GM12878 (cell line): ENCODE results near the gene ZNF547. TPM values are rescaled to one million over a fixed set of nuclear protein-coding genes. Genes with fewer than 3 reads are reported as not detected.

Experiments
- ATAC-seq: fragments of 200-7000 bp; cut with Tn5 transposase; 3 replicates; pipeline ENCODE4 v1.9.1; 2020; ENCODE audit warnings: mild to moderate bottlenecking, moderate library complexity
- BruUV-seq: library from RNA; stranded (reverse); fragments of 400-500 nt; replicated peaks from 2 replicates; lab custom pipeline; 2021; lab: Mats Ljungman, UMichigan
- CTCF ChIA-PET: fragments of 300-600 bp; sonication (Branson Sonifier 250); formaldehyde crosslinking; extraction: SDS; loops from one replicate; lab custom pipeline; 2021; ENCODE audit warnings: inconsistent platforms; lab: Yijun Ruan, JAX
- POLR2A ChIA-PET: fragments of 350-600 bp; formaldehyde crosslinking; extraction: SDS; loops from one replicate; lab custom pipeline; 2021; ENCODE audit warnings: inconsistent platforms; lab: Charles Lee
- RAD21 ChIA-PET: fragments of 300-600 bp; sonication (Branson Sonifier 250); formaldehyde crosslinking; loops from one replicate; lab custom pipeline; 2023; ENCODE audit warnings: antibody characterized with exemption; ENCODE audit not compliant: unreplicated experiment; lab: Charles Lee
- SMC1A ChIA-PET: fragments of 300-600 bp; sonication (Branson Sonifier 250); formaldehyde crosslinking; loops from one replicate; lab custom pipeline; 2023; ENCODE audit not compliant: unreplicated experiment, uncharacterized antibody; lab: Charles Lee
- DNase-seq: peaks from one replicate; pipeline ENCODE4 v3.0.0-alpha.2; 2011; ENCODE audit warnings: low read depth, low spot score
- FAIRE-seq: peaks from 3 replicates; lab custom pipeline; 2011; peaks lifted over from hg19 to GRCh38; lab: Jason Lieb, UNC
- H2AFZ ChIP-seq: 2 replicates; pipeline ENCODE4 v1.6.0; 2011; ENCODE audit warnings: low read depth, low read length, control low read depth; ENCODE audit not compliant: control insufficient read depth
- H3K27ac ChIP-seq: 2 replicates; pipeline ENCODE4 v1.5.1; 2011; ENCODE audit warnings: control low read depth; ENCODE audit not compliant: control insufficient read depth, insufficient read depth
- H3K27me3 ChIP-seq, 2 experiments: replicated peaks in 1 of 2; 2 replicates each; pipeline versions ENCODE4 v1.6.0 to v1.6.1; 2011; ENCODE audit warnings: low read length in 1 of 2; ENCODE audit not compliant: control insufficient read depth in 2 of 2, insufficient read depth in 2 of 2
- H3K36me3 ChIP-seq, 2 experiments: 2 replicates each; pipeline ENCODE4 v1.5.1; 2011; ENCODE audit warnings: low read length in 1 of 2; ENCODE audit not compliant: control insufficient read depth in 2 of 2, insufficient read depth in 2 of 2
- H3K4me1 ChIP-seq: 2 replicates; pipeline ENCODE4 v1.6.1; 2011; ENCODE audit warnings: mild to moderate bottlenecking, low read length, moderate library complexity, mixed read lengths; ENCODE audit not compliant: control insufficient read depth, insufficient read depth
- H3K4me2 ChIP-seq: 2 replicates; pipeline ENCODE4 v1.6.0; 2011; ENCODE audit warnings: control low read depth; ENCODE audit not compliant: control insufficient read depth, insufficient read depth
- H3K4me3 ChIP-seq: fragments of 200-600 bp; sonication (generic); 2 replicates; pipeline ENCODE4 v1.5.1; 2016
- H3K79me2 ChIP-seq: 2 replicates; pipeline ENCODE4 v1.6.0; 2011; ENCODE audit warnings: low read length; ENCODE audit not compliant: control insufficient read depth, insufficient read depth
- H3K9ac ChIP-seq: 2 replicates; pipeline ENCODE4 v1.8.0; 2011; ENCODE audit warnings: low read length, control low read depth, mixed read lengths; ENCODE audit not compliant: control insufficient read depth, insufficient read depth
- H3K9me3 ChIP-seq: replicated peaks from 3 replicates; pipeline ENCODE4 v1.5.1; 2011; ENCODE audit warnings: mild to moderate bottlenecking, low read length; ENCODE audit not compliant: control insufficient read depth, insufficient read depth
- H4K20me1 ChIP-seq: 2 replicates; pipeline ENCODE4 v1.6.0; 2011; ENCODE audit not compliant: control insufficient read depth, insufficient read depth
- CREB1 ChIP-seq: IDR thresholded peaks from 2 replicates; pipeline ENCODE4 v1.6.1; 2012; ENCODE audit warnings: low read depth, mild to moderate bottlenecking, inconsistent platforms
- DPF2 ChIP-seq: fragments of 450-650 bp; IDR thresholded peaks from 2 replicates; pipeline ENCODE4 v1.6.1; 2017; ENCODE audit warnings: mild to moderate bottlenecking
- EED ChIP-seq: sonication (generic); IDR thresholded peaks from 2 replicates; pipeline ENCODE4 v1.6.1; 2016; ENCODE audit warnings: antibody characterized with exemption, low read depth
- EGR1 ChIP-seq, 2 experiments: IDR thresholded peaks; 1 replicate in 1 of 2; 2 replicates in 1 of 2; pipeline ENCODE4 v1.6.1; 2011 to 2012; ENCODE audit warnings: low read depth in 2 of 2, low read length in 2 of 2, borderline replicate concordance in 1 of 2, mild to moderate bottlenecking in 1 of 2, moderate library complexity in 1 of 2
- ELK1 ChIP-seq: IDR thresholded peaks from 2 replicates; pipeline ENCODE4 v1.6.1; 2012; ENCODE audit warnings: low read depth, low read length, improper control_type of control experiment
- EP300 ChIP-seq, 2 experiments: fragments of 150-350 bp in 1 of 2; IDR thresholded peaks; 2 replicates each; pipeline ENCODE4 v1.6.1; 2011 to 2012; ENCODE audit warnings: low read depth in 2 of 2, low read length in 2 of 2, borderline replicate concordance in 1 of 2, improper control_type of control experiment in 1 of 2, inconsistent platforms in 1 of 2; ENCODE audit not compliant: control insufficient read depth in 1 of 2
- EZH2 ChIP-seq: IDR thresholded peaks from 2 replicates; pipeline ENCODE4 v1.6.1; 2012; ENCODE audit warnings: low read depth, mild to moderate bottlenecking, control low read depth, inconsistent platforms, low read length, borderline replicate concordance; ENCODE audit not compliant: control insufficient read depth
- MEF2A ChIP-seq: IDR thresholded peaks from 2 replicates; pipeline ENCODE4 v1.6.1; 2011; ENCODE audit warnings: low read depth, mild to moderate bottlenecking, low read length, moderate library complexity; ENCODE audit not compliant: insufficient read depth
- POLR2AphosphoS5 ChIP-seq: IDR thresholded peaks from 2 replicates; pipeline ENCODE4 v1.6.1; 2011; ENCODE audit warnings: mild to moderate bottlenecking, low read length, inconsistent platforms
- SMAD5 ChIP-seq: IDR thresholded peaks from 2 replicates; pipeline ENCODE4 v1.6.1; 2016; ENCODE audit warnings: antibody characterized with exemption, low read depth
- TBL1XR1 ChIP-seq: IDR thresholded peaks from 2 replicates; pipeline ENCODE4 v1.6.1; 2012; ENCODE audit warnings: low read depth, low read length, improper control_type of control experiment
- ZBED1 ChIP-seq: IDR thresholded peaks from 2 replicates; pipeline ENCODE4 v1.6.1; 2016; ENCODE audit warnings: borderline replicate concordance
- WGBS: methylation state at CpG from one replicate; pipeline ENCODE4 v1.1.6; 2016; ENCODE audit warnings: low lambda C conversion rate; ENCODE audit not compliant: insufficient replicate concordance, insufficient coverage; ENCODE audit errors: missing lambda C conversion rate; 5-methylcytosine and 5-hydroxymethylcytosine counted together
- in situ Hi-C: fragments of 300-500 bp; cut with MboI; formaldehyde crosslinking; loops from 9 replicates; pipeline ENCODE4 v1.14.3; 2018; ENCODE audit warnings: mixed read lengths
- intact Hi-C: fragments of 100-400 bp; cut with micrococcal nuclease; formaldehyde crosslinking; loops from one replicate; pipeline ENCODE4 v1.14.2; 2022; ENCODE audit not compliant: unreplicated experiment
- polyA plus RNA-seq, 11 experiments: library from polyadenylated mRNA; depleted of rRNA in 4 of 11; unstranded in 6 of 11; stranded (reverse) in 5 of 11; fragments of >200 nt; fragmentation: Nextera tagmentation in 4 of 11; fragmentation: Illumina TruSeq in 1 of 11; extraction: Ambion mirVana in 4 of 11; extraction: Trizol in 1 of 11; gene quantifications; 1 replicate in 1 of 11; 2 replicates in 10 of 11; pipeline versions ENCODE4 v1.2.1 to v1.2.3, GENCODE V29; 2011 to 2016; ENCODE audit warnings: inconsistent platforms in 2 of 11, missing spikeins in 2 of 11, low read depth in 1 of 11
- total RNA-seq, 4 experiments: library from RNA; depleted of rRNA in 3 of 4; stranded (reverse); fragments of >200 nt in 3 of 4; fragmentation: Illumina TruSeq in 1 of 4; extraction: Trizol in 1 of 4; gene quantifications; 2 replicates each; pipeline versions ENCODE4 v1.2.1 to v1.2.3, GENCODE V29; 2013 to 2021
- TF ChIP-seq, protein P1 (sequence below): fragments of 450-650 bp; conservative IDR thresholded peaks from 2 replicates; pipeline ENCODE4 v1.6.1; 2017; ENCODE audit warnings: mild to moderate bottlenecking, moderate library complexity
- TF ChIP-seq, protein P2 (sequence below): IDR thresholded peaks from 2 replicates; pipeline ENCODE4 v1.6.1; 2012; ENCODE audit warnings: improper control_type of control experiment, low read depth, low read length; ENCODE audit not compliant: insufficient replicate concordance

Gene ZNF547
- total and polyA plus RNA-seq, 10 of the 15 experiments (the other 5 are each of a cell fraction or from before 2014, with no cell fraction given) = 2.3 to 6.0 (median 3.3) TPM

DNA sequence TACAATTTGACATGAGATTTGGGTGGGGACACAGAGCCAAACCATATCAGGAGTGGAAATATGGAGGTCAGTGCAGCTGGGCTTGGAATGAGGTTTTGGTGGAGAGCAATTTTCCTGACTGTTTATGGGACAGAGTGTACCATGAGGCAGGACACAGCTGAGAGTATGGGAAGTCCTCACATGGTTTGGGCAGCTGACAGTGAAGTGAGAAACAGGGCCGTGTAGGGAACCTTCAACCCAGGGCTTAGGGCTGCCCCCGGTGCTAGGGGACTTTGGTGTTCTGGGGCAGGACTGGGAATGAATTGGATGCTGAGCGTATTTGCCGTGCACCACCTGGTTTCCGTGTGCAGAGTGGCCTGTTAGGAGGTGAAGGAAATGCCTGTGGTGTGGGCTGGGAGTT lies 32.4 kb downstream of the ZNF547 start:
- no peak overlapping the region for H3K4me2 ChIP-seq
- no peak overlapping the region for H3K4me3 ChIP-seq
- no peaks in the 10 kb centered on the region for H3K27me3 ChIP-seq
- ChIA-PET RAD21 (no interaction called here), CTCF (no interaction called here), POLR2A (interaction anchor here (0.6 kb wide), 1 partner anchor 29 kb away, joined by 5 read pairs; no protein-coding TSS in a partner anchor), SMC1A (interaction anchor here (2.9 kb wide), 1 partner anchor 10 kb away, joined by 9 read pairs; no protein-coding TSS in a partner anchor)
- WGBS = 93% methylated on average over 5 of the region's 5 CpGs
- intact Hi-C loops (no loop called here), in situ Hi-C loops (no loop called here)
- DNase-seq (no peak), FAIRE-seq (no peak), ATAC-seq (no peak)
- H3K9ac ChIP-seq = no peak overlapping the region
- H3K9me3 ChIP-seq = peaks cover 17% of the 10 kb centered on the region
- no peak overlapping the region for H3K27ac ChIP-seq
- H3K4me1 ChIP-seq = peaks cover 3% of the 10 kb centered on the region; the same call in 1 of the 2 replicates
- no peaks in the 10 kb centered on the region for H4K20me1 ChIP-seq
- no peak overlapping the region for H2AFZ ChIP-seq
- peaks cover 22% of the 10 kb centered on the region for H3K79me2 ChIP-seq
- H3K36me3 ChIP-seq = peaks cover 14 to 30% of the 10 kb centered on the region in 2 experiments
- no TSS peak for BruUV-seq
- TF ChIP-seq MEF2A (no peak), TBL1XR1 (no peak), SMAD5 (no peak), ELK1 (no peak), POLR2AphosphoS5 (no peak), ZBED1 (no peak), DPF2 (no peak), CREB1 (no peak), EZH2 (no peak), EED (no peak), EGR1 (IDR thresholded peaks at IDR 0.05; ENCODE audit: borderline replicate concordance in 1 of 2, low read depth in 2 of 2, low read length in 2 of 2) (no peak), EP300 (IDR thresholded peaks at IDR 0.05; ENCODE audit: borderline replicate concordance in 1 of 2, control insufficient read depth in 1 of 2, low read depth in 2 of 2, low read length in 2 of 2) (no peak)
- TF ChIP-seq, protein P1, sequence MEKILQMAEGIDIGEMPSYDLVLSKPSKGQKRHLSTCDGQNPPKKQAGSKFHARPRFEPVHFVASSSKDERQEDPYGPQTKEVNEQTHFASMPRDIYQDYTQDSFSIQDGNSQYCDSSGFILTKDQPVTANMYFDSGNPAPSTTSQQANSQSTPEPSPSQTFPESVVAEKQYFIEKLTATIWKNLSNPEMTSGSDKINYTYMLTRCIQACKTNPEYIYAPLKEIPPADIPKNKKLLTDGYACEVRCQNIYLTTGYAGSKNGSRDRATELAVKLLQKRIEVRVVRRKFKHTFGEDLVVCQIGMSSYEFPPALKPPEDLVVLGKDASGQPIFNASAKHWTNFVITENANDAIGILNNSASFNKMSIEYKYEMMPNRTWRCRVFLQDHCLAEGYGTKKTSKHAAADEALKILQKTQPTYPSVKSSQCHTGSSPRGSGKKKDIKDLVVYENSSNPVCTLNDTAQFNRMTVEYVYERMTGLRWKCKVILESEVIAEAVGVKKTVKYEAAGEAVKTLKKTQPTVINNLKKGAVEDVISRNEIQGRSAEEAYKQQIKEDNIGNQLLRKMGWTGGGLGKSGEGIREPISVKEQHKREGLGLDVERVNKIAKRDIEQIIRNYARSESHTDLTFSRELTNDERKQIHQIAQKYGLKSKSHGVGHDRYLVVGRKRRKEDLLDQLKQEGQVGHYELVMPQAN = no peak
- TF ChIP-seq, protein P2, sequence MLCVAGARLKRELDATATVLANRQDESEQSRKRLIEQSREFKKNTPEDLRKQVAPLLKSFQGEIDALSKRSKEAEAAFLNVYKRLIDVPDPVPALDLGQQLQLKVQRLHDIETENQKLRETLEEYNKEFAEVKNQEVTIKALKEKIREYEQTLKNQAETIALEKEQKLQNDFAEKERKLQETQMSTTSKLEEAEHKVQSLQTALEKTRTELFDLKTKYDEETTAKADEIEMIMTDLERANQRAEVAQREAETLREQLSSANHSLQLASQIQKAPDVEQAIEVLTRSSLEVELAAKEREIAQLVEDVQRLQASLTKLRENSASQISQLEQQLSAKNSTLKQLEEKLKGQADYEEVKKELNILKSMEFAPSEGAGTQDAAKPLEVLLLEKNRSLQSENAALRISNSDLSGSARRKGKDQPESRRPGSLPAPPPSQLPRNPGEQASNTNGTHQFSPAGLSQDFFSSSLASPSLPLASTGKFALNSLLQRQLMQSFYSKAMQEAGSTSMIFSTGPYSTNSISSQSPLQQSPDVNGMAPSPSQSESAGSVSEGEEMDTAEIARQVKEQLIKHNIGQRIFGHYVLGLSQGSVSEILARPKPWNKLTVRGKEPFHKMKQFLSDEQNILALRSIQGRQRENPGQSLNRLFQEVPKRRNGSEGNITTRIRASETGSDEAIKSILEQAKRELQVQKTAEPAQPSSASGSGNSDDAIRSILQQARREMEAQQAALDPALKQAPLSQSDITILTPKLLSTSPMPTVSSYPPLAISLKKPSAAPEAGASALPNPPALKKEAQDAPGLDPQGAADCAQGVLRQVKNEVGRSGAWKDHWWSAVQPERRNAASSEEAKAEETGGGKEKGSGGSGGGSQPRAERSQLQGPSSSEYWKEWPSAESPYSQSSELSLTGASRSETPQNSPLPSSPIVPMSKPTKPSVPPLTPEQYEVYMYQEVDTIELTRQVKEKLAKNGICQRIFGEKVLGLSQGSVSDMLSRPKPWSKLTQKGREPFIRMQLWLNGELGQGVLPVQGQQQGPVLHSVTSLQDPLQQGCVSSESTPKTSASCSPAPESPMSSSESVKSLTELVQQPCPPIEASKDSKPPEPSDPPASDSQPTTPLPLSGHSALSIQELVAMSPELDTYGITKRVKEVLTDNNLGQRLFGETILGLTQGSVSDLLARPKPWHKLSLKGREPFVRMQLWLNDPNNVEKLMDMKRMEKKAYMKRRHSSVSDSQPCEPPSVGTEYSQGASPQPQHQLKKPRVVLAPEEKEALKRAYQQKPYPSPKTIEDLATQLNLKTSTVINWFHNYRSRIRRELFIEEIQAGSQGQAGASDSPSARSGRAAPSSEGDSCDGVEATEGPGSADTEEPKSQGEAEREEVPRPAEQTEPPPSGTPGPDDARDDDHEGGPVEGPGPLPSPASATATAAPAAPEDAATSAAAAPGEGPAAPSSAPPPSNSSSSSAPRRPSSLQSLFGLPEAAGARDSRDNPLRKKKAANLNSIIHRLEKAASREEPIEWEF = no peak
